Measurements from ENCODE around the gene PCMTD2.

DNA sequence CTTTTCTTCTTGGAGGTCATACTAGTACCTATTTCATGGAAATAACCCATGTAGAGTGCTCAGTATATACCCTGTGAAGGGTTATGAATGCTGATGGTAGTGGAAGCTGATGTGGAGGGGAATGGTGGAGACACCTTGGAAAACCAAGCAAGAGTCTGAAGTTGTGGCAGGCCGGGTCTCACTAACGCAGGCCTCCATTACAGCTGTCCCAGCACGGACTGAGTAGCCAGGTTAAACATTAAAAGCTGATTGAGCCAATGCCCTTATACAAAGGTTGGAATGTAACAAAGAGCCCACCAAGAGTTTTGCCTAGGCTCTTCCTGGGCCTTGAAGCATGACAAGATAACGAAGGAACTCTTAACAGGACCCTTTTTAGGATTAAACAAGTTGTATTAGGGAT, 2.1 kb upstream of the PCMTD2 start:
- TF ChIP-seq CBX5 (IDR thresholded peaks at IDR 0.05; ENCODE audit: low read depth, low read length): no peak
- TF ChIP-seq EP300 (IDR thresholded peaks at IDR 0.05; ENCODE audit: borderline replicate concordance in 1 of 2, low read depth in 2 of 2, low read length in 2 of 2): no peak
- no peak for TF ChIP-seq CTCF (IDR thresholded peaks at IDR 0.05; ENCODE audit: control extremely low read depth in 1 of 3, insufficient read depth in 1 of 3, low read depth in 1 of 3, low read length in 3 of 3)
- no peak for TF ChIP-seq POLR2A (IDR thresholded peaks at IDR 0.05; ENCODE audit: control extremely low read depth in 1 of 2, low read depth in 2 of 2, low read length in 2 of 2)
- no peak for TF ChIP-seq CHD2 (IDR thresholded peaks at IDR 0.05; ENCODE audit: low read length)
- no peak for TF ChIP-seq SIX5 (IDR thresholded peaks at IDR 0.05; ENCODE audit: low read depth, low read length)
- TF ChIP-seq, protein P1, sequence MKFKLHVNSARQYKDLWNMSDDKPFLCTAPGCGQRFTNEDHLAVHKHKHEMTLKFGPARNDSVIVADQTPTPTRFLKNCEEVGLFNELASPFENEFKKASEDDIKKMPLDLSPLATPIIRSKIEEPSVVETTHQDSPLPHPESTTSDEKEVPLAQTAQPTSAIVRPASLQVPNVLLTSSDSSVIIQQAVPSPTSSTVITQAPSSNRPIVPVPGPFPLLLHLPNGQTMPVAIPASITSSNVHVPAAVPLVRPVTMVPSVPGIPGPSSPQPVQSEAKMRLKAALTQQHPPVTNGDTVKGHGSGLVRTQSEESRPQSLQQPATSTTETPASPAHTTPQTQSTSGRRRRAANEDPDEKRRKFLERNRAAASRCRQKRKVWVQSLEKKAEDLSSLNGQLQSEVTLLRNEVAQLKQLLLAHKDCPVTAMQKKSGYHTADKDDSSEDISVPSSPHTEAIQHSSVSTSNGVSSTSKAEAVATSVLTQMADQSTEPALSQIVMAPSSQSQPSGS (IDR thresholded peaks at IDR 0.05; ENCODE audit: low read length): no peak
- TF ChIP-seq MAX (IDR thresholded peaks at IDR 0.05): no peak
- TF ChIP-seq RNF2 (IDR thresholded peaks at IDR 0.05; ENCODE audit: borderline replicate concordance, low read depth, low read length, missing control alignments, poor library complexity, severe bottlenecking): no peak
- no peak for TF ChIP-seq CREB1 (IDR thresholded peaks at IDR 0.05)
- no peak for TF ChIP-seq PHF8 (conservative IDR thresholded peaks at IDR 0.05; ENCODE audit: low read depth, low read length)
- TF ChIP-seq TAF1 (IDR thresholded peaks at IDR 0.05; ENCODE audit: low read depth, low read length): no peak
- no peak for TF ChIP-seq MAFK (IDR thresholded peaks at IDR 0.05; ENCODE audit: low read depth, low read length)
- TF ChIP-seq BRCA1 (IDR thresholded peaks at IDR 0.05; ENCODE audit: low read depth, low read length): no peak
